GM21528 (cell line): ENCODE data around the gene GDPGP1.

Source experiments
- ATAC-seq: cut with Tn5 transposase; IDR thresholded peaks from one replicate; pipeline ENCODE4 v1.9.1; 2021; ENCODE audit warnings: mild to moderate bottlenecking, moderate library complexity; ENCODE audit not compliant: unreplicated experiment, low FRiP score

Gene GDPGP1

GRCh38 chr15:90203473-90203872 lies 30.5 kb upstream of the GDPGP1 start:
- ATAC-seq: no peak

GRCh38 chr15:90203922-90204321 lies 30.1 kb upstream of the GDPGP1 start:
- no peak for ATAC-seq

- no peak for ATAC-seq
Observed at GRCh38 chr15:90205050-90205848, 28.8 kb upstream of the GDPGP1 start.

- ATAC-seq: no peak
Observed at GRCh38 chr15:90205886-90206285, 28.1 kb upstream of the GDPGP1 start.

- no peak for ATAC-seq
Observed at GRCh38 chr15:90207252-90207651, 26.8 kb upstream of the GDPGP1 start.

- ATAC-seq: no peak
Observed at GRCh38 chr15:90208356-90208755, 25.7 kb upstream of the GDPGP1 start.

- ATAC-seq: no peak
Observed at GRCh38 chr15:90209591-90209990, 24.4 kb upstream of the GDPGP1 start.

GRCh38 chr15:90210593-90210992 lies 23.4 kb upstream of the GDPGP1 start:
- no peak for ATAC-seq

GRCh38 chr15:90211009-90211408 lies 23.0 kb upstream of the GDPGP1 start:
- ATAC-seq: no peak

- no peak for ATAC-seq
Observed at GRCh38 chr15:90211440-90212143, 22.4 kb upstream of the GDPGP1 start.

GRCh38 chr15:90212221-90213098 lies 21.5 kb upstream of the GDPGP1 start:
- no peak for ATAC-seq

GRCh38 chr15:90213122-90213817 lies 20.7 kb upstream of the GDPGP1 start:
- ATAC-seq: no peak

GRCh38 chr15:90213818-90214204 lies 20.2 kb upstream of the GDPGP1 start:
- no peak for ATAC-seq

GRCh38 chr15:90214553-90215196 lies 19.3 kb upstream of the GDPGP1 start:
- ATAC-seq: no peak

GRCh38 chr15:90217671-90218394 lies 16.2 kb upstream of the GDPGP1 start:
- no peak for ATAC-seq

- no peak for ATAC-seq
Observed at GRCh38 chr15:90219421-90220141, 14.4 kb upstream of the GDPGP1 start.

GRCh38 chr15:90221246-90221900 lies 12.6 kb upstream of the GDPGP1 start:
- no peak for ATAC-seq

- no peak for ATAC-seq
Observed at GRCh38 chr15:90222547-90222946, 11.5 kb upstream of the GDPGP1 start.
